HepG2 (cell line): ENCODE results near the gene GPR107. TPM values are rescaled to one million over a fixed set of nuclear protein-coding genes. Genes with fewer than 3 reads are reported as not detected.

Source experiments
- AGO1 ChIP-seq: fragments of 200-400 bp; formaldehyde crosslinking; IDR thresholded peaks from 2 replicates; pipeline ENCODE4 v1.6.1; 2017; ENCODE audit warnings: mild to moderate bottlenecking, low read depth, low read length, moderate library complexity; ENCODE audit not compliant: poor library complexity, severe bottlenecking
- ELF1 ChIP-seq: sonication (generic); formaldehyde crosslinking; IDR thresholded peaks from 2 replicates; pipeline ENCODE4 v1.4.0; 2020; ENCODE audit warnings: missing genetic modification reagents
- FOXK2 ChIP-seq: fragments of 450-650 bp; IDR thresholded peaks from 2 replicates; pipeline ENCODE4 v1.6.1; 2016
- GRHL1 ChIP-seq: sonication (generic); formaldehyde crosslinking; conservative IDR thresholded peaks from 2 replicates; pipeline ENCODE4 v1.8.0; 2022; ENCODE audit warnings: missing genetic modification reagents
- HNRNPK ChIP-seq: fragments of 200-400 bp; formaldehyde crosslinking; IDR thresholded peaks from 2 replicates; pipeline ENCODE4 v1.6.1; 2018; ENCODE audit warnings: low read length, low read depth, moderate library complexity, mild to moderate bottlenecking; ENCODE audit not compliant: poor library complexity, severe bottlenecking
- KAT7 ChIP-seq: IDR thresholded peaks from 2 replicates; pipeline ENCODE4 v1.6.1; 2018; ENCODE audit warnings: borderline replicate concordance, missing compliant biosample characterization
- KMT2B ChIP-seq: IDR thresholded peaks from 2 replicates; pipeline ENCODE4 v1.6.1; 2016; ENCODE audit warnings: missing genetic modification reagents, missing compliant biosample characterization
- MXD1 ChIP-seq: sonication (generic); formaldehyde crosslinking; IDR thresholded peaks from 2 replicates; pipeline ENCODE4 v1.4.0; 2020; ENCODE audit warnings: mild to moderate bottlenecking, missing genetic modification reagents
- RFX5 ChIP-seq: IDR thresholded peaks from 2 replicates; pipeline ENCODE4 v1.6.1; 2011; ENCODE audit warnings: low read depth, low read length, improper control_type of control experiment
- SALL2 ChIP-seq: sonication (generic); formaldehyde crosslinking; IDR thresholded peaks from 2 replicates; pipeline ENCODE4 v1.8.1; 2023; ENCODE audit warnings: mild to moderate bottlenecking, missing genetic modification reagents, inconsistent platforms
- TAF1 ChIP-seq: sonication (generic); formaldehyde crosslinking; IDR thresholded peaks from 2 replicates; pipeline ENCODE4 v1.4.0; 2020; ENCODE audit warnings: missing genetic modification reagents
- TOPORS ChIP-seq: sonication (generic); formaldehyde crosslinking; IDR thresholded peaks from 2 replicates; pipeline ENCODE4 v1.8.0; 2023; ENCODE audit warnings: mild to moderate bottlenecking, missing genetic modification reagents
- ZBTB4 ChIP-seq: sonication (generic); formaldehyde crosslinking; IDR thresholded peaks from 2 replicates; pipeline ENCODE4 v1.4.0; 2020; ENCODE audit warnings: missing genetic modification reagents, mild to moderate bottlenecking, borderline replicate concordance
- ZNF20 ChIP-seq: sonication (generic); formaldehyde crosslinking; IDR thresholded peaks from 2 replicates; pipeline ENCODE4 v1.4.0; 2020; ENCODE audit warnings: mild to moderate bottlenecking, moderate library complexity, missing genetic modification reagents
- ZNF468 ChIP-seq: sonication (generic); formaldehyde crosslinking; IDR thresholded peaks from 2 replicates; pipeline ENCODE4 v1.8.0; 2022; ENCODE audit warnings: mild to moderate bottlenecking, moderate library complexity, missing genetic modification reagents
- ZNF773 ChIP-seq: sonication (generic); formaldehyde crosslinking; IDR thresholded peaks from 2 replicates; pipeline ENCODE4 v1.4.0; 2020; ENCODE audit warnings: missing genetic modification reagents, borderline replicate concordance
- ZNF782 ChIP-seq: sonication (generic); formaldehyde crosslinking; IDR thresholded peaks from 2 replicates; pipeline ENCODE4 v1.4.0; 2020; ENCODE audit warnings: missing genetic modification reagents, mild to moderate bottlenecking, borderline replicate concordance
- polyA plus RNA-seq, 8 experiments: library from polyadenylated mRNA; depleted of rRNA in 3 of 8; stranded (reverse) in 7 of 8; unstranded in 1 of 8; fragments of >200 nt; fragmentation: Illumina TruSeq in 4 of 8; extraction: Trizol in 4 of 8; gene quantifications; 2 replicates each; pipeline versions ENCODE4 v1.2.1 to v1.2.3, GENCODE V29; 2011 to 2016; ENCODE audit warnings: low read depth in 4 of 8, missing spikeins in 1 of 8, mixed read lengths in 1 of 8; ENCODE audit not compliant: insufficient read depth in 1 of 8
- total RNA-seq, 5 experiments: library from RNA; depleted of rRNA; stranded (reverse); fragments of >200 nt; fragmentation: Illumina TruSeq; extraction: Trizol; gene quantifications; 2 replicates each; pipeline ENCODE4 v1.2.3, GENCODE V29; 2016; ENCODE audit warnings: low read depth in 1 of 5
- TF ChIP-seq, protein P1 (sequence below): sonication (generic); formaldehyde crosslinking; IDR thresholded peaks from 2 replicates; pipeline ENCODE4 v1.4.0; 2020; ENCODE audit warnings: missing genetic modification reagents
- TF ChIP-seq, protein P2 (sequence below): sonication (generic); formaldehyde crosslinking; IDR thresholded peaks from 2 replicates; pipeline ENCODE4 v1.5.0; 2020; ENCODE audit warnings: missing genetic modification reagents, mild to moderate bottlenecking, borderline replicate concordance

GPR107 gene
- total and polyA plus RNA-seq, 2 of the 13 experiments (the other 11 are each of a cell fraction or from before 2014, with no cell fraction given) = 22.5 to 24.4 TPM

DNA sequence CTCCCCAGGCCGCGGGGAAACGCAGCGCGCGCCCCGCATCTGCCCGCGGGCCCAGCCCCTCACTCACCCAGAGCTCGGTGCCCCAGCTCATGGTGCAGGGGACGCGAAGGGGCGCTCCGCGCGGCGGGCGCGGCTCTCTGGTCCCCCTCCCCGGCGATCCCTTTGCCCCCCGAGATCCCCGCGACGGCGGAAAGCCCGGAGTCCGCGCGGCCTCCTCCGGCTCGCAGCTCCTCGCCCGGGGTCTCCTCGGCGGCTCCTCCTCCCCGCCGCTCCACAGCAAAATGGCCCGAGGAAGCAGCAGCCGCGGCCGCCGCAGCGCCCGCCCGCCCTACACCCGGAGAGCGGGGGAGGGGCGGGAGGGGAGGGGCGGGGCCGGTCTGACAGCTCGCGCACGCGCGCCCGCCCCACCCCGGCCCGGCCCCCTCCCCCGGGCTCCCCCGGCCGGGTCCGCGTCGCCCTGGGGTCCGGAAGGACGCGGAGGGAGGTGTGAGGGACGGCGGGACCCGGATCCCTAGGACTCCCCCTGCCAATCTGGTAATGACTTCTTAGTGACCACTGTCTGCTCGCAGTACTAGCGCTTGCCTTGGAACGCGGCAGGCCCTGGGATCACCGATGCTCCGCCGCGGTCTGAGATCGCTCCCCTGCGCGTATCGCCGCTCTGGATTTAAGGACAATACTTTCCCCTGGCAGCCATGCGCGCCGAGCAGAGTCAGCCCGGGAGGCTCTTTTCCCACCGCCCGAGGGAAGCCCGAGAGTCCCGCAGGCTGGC lies 10.6 kb upstream of the GPR107 start, which contains the start of gene FNBP1 (continued):
- TF ChIP-seq ZNF782 (CRISPR knock-in tag) = no peak
- TF ChIP-seq ZNF20 = peak; percentile 95; the same call in 1 of the 2 replicates
- TF ChIP-seq, protein P1, sequence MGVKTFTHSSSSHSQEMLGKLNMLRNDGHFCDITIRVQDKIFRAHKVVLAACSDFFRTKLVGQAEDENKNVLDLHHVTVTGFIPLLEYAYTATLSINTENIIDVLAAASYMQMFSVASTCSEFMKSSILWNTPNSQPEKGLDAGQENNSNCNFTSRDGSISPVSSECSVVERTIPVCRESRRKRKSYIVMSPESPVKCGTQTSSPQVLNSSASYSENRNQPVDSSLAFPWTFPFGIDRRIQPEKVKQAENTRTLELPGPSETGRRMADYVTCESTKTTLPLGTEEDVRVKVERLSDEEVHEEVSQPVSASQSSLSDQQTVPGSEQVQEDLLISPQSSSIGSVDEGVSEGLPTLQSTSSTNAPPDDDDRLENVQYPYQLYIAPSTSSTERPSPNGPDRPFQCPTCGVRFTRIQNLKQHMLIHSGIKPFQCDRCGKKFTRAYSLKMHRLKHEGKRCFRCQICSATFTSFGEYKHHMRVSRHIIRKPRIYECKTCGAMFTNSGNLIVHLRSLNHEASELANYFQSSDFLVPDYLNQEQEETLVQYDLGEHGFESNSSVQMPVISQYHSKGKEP (CRISPR knock-in tag) = no peak
- TF ChIP-seq TAF1 (CRISPR knock-in tag) = peak; percentile 81
- peak; percentile 60; the same call in 1 of the 2 replicates for TF ChIP-seq SALL2
- TF ChIP-seq ZNF773 = no peak; the same call in 1 of the 2 replicates
- peak; percentile 28; the same call in 1 of the 2 replicates for TF ChIP-seq ELF1
- 0 out of 2 replicates have a peak, but pooled peaks have one; percentile 23 for TF ChIP-seq RFX5
- TF ChIP-seq HNRNPK = peak; percentile 65
- peak; percentile 55; the same call in 1 of the 2 replicates for TF ChIP-seq KMT2B
- TF ChIP-seq TOPORS = 0 out of 2 replicates have a peak, but pooled peaks have one; percentile 41
- TF ChIP-seq ZNF468 = no peak
- peak; percentile 49 for TF ChIP-seq AGO1
- TF ChIP-seq, protein P2, sequence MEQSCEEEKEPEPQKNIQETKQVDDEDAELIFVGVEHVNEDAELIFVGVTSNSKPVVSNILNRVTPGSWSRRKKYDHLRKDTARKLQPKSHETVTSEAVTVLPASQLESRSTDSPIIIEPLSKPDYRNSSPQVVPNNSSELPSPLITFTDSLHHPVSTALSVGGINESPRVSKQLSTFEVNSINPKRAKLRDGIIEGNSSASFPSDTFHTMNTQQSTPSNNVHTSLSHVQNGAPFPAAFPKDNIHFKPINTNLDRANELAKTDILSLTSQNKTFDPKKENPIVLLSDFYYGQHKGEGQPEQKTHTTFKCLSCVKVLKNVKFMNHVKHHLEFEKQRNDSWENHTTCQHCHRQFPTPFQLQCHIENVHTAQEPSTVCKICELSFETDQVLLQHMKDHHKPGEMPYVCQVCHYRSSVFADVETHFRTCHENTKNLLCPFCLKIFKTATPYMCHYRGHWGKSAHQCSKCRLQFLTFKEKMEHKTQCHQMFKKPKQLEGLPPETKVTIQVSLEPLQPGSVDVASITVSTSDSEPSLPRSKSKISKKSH (CRISPR knock-in tag) = no peak
- TF ChIP-seq FOXK2 = no peak
- peak; percentile 80 for TF ChIP-seq KAT7 (CRISPR knock-in tag)
- no peak for TF ChIP-seq GRHL1 (CRISPR knock-in tag)
- peak; percentile 44; the same call in 1 of the 2 replicates for TF ChIP-seq MXD1 (CRISPR knock-in tag)
- 0 out of 2 replicates have a peak, but pooled peaks have one; percentile 22 for TF ChIP-seq ZBTB4 (CRISPR knock-in tag)
